Measurements from ENCODE around the gene TDRD10. TPM values are rescaled to one million over a fixed set of nuclear protein-coding genes. Genes with fewer than 3 reads are reported as not detected.

The TDRD10 gene
- total and polyA plus RNA-seq, 5 donors = 2.8 to 4.9 (median 3.4) TPM

GRCh38 chr1:154581766-154582165 is 79.7 kb downstream of the TDRD10 start:
- Histone ChIP-seq H3K4me3 (ENCODE audit: low read length) (no peak overlapping the region), H3K9me3 (ENCODE audit: control insufficient read depth, low read length) (no peaks in the 10 kb centered on the region), H3K4me1 (ENCODE audit: control insufficient read depth, insufficient read depth, low read length) (peaks cover 3% of the 10 kb centered on the region), H3K27me3 (ENCODE audit: control insufficient read depth, insufficient read depth) (no peaks in the 10 kb centered on the region), H3K27ac (ENCODE audit: low read length) (no peak overlapping the region)
- DNase-seq (no peak), ATAC-seq (no peak)
- intact Hi-C loops (cut with DNase I) = no loop called here
- 89% methylated on average over 3 of the region's 3 CpGs for WGBS

DNA sequence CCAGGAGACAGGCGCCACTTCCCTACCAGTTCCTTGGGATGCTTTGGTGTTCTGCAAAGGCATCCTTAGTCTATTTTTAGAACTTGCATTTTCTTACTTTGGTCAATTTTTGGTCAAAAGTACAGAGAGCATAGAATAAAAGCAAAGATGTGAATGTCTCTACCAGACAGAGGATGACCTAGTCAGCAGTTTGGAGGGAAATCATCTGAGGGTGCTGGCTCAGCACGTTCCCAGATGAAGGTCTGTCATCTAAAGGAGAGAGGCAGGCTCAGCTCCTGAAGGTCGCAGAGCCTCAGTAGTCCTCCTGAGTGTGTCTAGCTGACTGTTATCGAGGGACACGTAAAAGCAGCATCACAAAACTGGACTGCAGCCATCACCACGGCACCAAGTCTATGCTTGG is 80.9 kb downstream of the TDRD10 start:
- Histone ChIP-seq H3K27ac (ENCODE audit: low read length) (no peak overlapping the region), H3K4me3 (ENCODE audit: low read length) (no peak overlapping the region), H3K4me1 (ENCODE audit: control insufficient read depth, insufficient read depth, low read length) (no peaks in the 10 kb centered on the region), H3K9me3 (ENCODE audit: control insufficient read depth, low read length) (no peaks in the 10 kb centered on the region), H3K27me3 (ENCODE audit: control insufficient read depth, insufficient read depth) (no peaks in the 10 kb centered on the region)
- intact Hi-C loops (cut with DNase I) = no loop called here
- no peak for DNase-seq
- WGBS = 80% methylated on average over 6 of the region's 6 CpGs
- no peak for ATAC-seq

- Histone ChIP-seq H3K9me3 (ENCODE audit: control insufficient read depth, low read length) (no peaks in the 10 kb centered on the region), H3K27ac (ENCODE audit: low read length) (no peak overlapping the region), H3K27me3 (ENCODE audit: control insufficient read depth, insufficient read depth) (no peaks in the 10 kb centered on the region), H3K4me1 (ENCODE audit: control insufficient read depth, insufficient read depth, low read length) (no peaks in the 10 kb centered on the region), H3K4me3 (ENCODE audit: low read length) (no peak overlapping the region)
- ATAC-seq (peak in 1 of 2 donors; percentile 31), DNase-seq (no peak)
- intact Hi-C loops (cut with DNase I) = no loop called here
- WGBS = 31% methylated on average over 9 of the region's 9 CpGs
These were observed 81.8 kb downstream of the TDRD10 start for GRCh38 chr1:154583773-154584172.

DNA sequence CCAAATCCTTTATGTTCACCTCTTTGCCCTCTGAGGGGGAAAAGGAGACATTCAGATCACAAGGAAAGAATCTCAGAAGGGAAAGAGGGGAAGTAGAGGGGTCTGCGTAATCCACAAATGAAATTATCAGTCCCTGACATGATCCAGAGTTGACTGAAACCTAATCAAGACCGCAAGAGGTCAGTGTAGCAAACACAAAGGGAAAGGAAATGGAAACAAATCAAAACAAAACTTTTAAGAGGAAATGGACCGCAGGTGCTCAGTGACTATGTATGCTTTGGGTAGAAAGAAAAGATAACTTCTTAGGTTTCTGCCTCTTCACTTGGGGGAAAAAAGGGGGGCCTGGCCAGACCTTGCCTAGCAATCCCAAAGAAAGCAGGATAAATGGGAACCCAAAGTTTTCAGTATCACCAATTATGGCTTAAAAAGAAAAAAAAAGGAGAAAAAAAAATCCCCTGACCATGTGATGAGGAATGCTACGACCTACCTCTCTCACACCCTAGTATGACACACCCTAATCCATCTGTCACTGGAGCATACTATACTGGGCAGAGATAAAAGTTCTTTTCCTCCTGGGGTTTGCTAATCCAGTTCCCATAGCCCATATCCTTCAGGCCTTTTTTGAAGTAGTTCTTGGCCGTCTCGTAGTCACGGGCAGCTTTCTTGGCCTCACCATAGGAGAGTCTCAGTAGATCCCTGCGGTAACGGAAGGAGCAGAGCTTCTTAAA is 82.4 kb downstream of the TDRD10 start:
- Histone ChIP-seq H3K27me3 (ENCODE audit: control insufficient read depth, insufficient read depth) (no peaks in the 10 kb centered on the region), H3K9me3 (ENCODE audit: control insufficient read depth, low read length) (no peaks in the 10 kb centered on the region), H3K4me3 (ENCODE audit: low read length) (no peak overlapping the region)

DNA sequence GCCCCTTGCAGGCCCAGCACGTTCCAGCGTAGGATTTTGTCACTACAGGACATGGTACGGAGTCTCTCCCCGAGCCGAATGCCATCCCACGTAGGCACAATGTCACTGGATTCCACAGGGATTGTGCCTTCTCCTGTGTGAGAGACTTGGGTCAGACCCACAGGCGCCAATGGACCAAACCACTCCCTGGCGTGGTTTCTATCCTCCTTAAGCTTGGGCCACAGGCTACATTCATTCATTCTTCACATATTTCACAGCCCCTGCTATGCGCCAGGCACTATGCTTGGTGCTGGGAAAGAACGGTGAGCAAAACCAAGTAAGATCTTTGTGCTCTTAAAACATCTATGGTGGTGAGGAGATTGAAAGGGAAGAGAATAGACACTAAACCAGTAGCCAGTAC is 84.2 kb downstream of the TDRD10 start:
- intact Hi-C loops (cut with DNase I) = loop anchor here in 1 of 4 donors (5.0 kb wide), 1 partner anchor 56 kb away; no protein-coding TSS in a partner anchor

More for the DNA sequence above, 82.4 kb downstream of the TDRD10 start:
- no peaks in the 10 kb centered on the region for H3K4me1 ChIP-seq (ENCODE audit: control insufficient read depth, insufficient read depth, low read length)
- WGBS = 73% methylated on average over 9 of the region's 9 CpGs
- intact Hi-C loops (cut with DNase I) = no loop called here
- no peak overlapping the region for H3K27ac ChIP-seq (ENCODE audit: low read length)
- ATAC-seq (peak in 1 of 2 donors; percentile 31), DNase-seq (no peak)

DNA sequence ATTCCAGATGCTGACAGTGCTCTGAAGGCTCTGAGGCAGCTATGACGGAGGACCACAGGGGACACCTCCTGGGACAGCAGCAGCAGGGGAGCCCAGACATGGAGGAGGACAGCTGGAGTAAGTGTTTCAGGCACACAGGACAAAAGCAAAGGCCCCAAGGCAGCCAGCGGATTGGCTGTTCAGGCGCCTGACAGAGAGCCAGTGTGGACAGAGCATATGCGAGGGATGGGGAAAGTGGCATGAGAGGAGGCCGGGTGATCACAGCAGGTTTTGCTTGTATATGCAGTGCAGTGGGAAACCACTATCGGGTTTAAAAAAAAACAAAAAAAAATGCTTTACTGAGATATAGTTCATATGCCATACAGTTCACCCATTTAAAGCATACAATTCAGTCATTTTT is 84.6 kb downstream of the TDRD10 start:
- WGBS = 93% methylated on average over 6 of the region's 6 CpGs
- intact Hi-C loops (cut with DNase I) = loop anchor here in 1 of 4 donors (5.0 kb wide), 1 partner anchor 56 kb away; no protein-coding TSS in a partner anchor
- ATAC-seq (no peak), DNase-seq (no peak)
- H3K27ac ChIP-seq (ENCODE audit: low read length) = no peak overlapping the region
- H3K4me3 ChIP-seq (ENCODE audit: low read length) = no peak overlapping the region
- no peaks in the 10 kb centered on the region for H3K9me3 ChIP-seq (ENCODE audit: control insufficient read depth, low read length)
- no peaks in the 10 kb centered on the region for H3K4me1 ChIP-seq (ENCODE audit: control insufficient read depth, insufficient read depth, low read length)
- no peaks in the 10 kb centered on the region for H3K27me3 ChIP-seq (ENCODE audit: control insufficient read depth, insufficient read depth)

More for the DNA sequence above, 84.2 kb downstream of the TDRD10 start:
- no peak overlapping the region for H3K27ac ChIP-seq (ENCODE audit: low read length)
- no peaks in the 10 kb centered on the region for H3K9me3 ChIP-seq (ENCODE audit: control insufficient read depth, low read length)
- DNase-seq (no peak), ATAC-seq (no peak)
- no peaks in the 10 kb centered on the region for H3K4me1 ChIP-seq (ENCODE audit: control insufficient read depth, insufficient read depth, low read length)
- no peak overlapping the region for H3K4me3 ChIP-seq (ENCODE audit: low read length)
- H3K27me3 ChIP-seq (ENCODE audit: control insufficient read depth, insufficient read depth) = no peaks in the 10 kb centered on the region
- WGBS = 80% methylated on average over 10 of the region's 10 CpGs

DNA sequence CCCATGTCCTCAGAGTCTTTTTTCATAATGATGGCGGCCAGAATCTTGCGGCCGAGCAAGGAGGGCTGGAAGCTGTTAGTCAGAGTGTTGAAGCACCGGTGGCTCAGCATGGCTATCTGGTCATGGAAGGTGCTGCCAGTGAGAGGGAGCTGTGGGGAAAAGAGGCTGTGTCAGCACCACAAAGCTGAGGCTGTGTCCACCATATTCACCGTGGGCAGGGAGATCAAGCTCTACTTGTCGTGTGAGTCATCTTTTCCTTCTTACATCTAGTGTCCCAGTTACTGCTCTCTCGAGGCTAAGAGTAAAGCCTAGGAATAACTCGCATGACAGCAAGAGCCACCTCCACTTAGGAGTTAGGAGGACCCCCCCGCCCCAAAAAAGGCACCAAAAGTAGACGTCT is 87.8 kb downstream of the TDRD10 start:
- Histone ChIP-seq H3K4me1 (ENCODE audit: control insufficient read depth, insufficient read depth, low read length) (no peaks in the 10 kb centered on the region), H3K27ac (ENCODE audit: low read length) (no peak overlapping the region), H3K4me3 (ENCODE audit: low read length) (no peak overlapping the region), H3K27me3 (ENCODE audit: control insufficient read depth, insufficient read depth) (no peaks in the 10 kb centered on the region), H3K9me3 (ENCODE audit: control insufficient read depth, low read length) (no peaks in the 10 kb centered on the region)
- intact Hi-C loops (cut with DNase I) = loop anchor here in 1 of 4 donors (5.0 kb wide), 1 partner anchor 53 kb away; no protein-coding TSS in a partner anchor
- DNase-seq (no peak), ATAC-seq (no peak)
- WGBS = 74% methylated on average over 10 of the region's 10 CpGs

DNA sequence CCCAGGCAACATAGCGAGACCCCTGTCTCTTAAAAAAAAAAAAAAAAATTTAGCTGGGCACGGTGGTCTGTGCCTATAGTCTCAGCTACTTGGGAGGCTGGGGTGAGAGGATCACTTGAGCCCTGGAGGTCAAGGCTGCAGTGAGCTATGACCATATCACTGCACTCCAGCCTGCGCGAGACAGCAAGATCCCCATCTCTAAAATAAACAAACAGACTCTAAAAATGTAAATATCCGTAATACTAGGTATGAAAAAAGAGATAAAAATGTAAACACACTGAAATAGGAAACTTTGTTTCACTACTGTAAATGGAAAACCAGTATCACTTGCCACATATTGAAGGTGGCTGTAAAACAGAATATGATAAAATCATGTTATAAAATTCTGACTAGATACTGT is 88.7 kb downstream of the TDRD10 start:
- Histone ChIP-seq H3K9me3 (ENCODE audit: control insufficient read depth, low read length) (no peaks in the 10 kb centered on the region), H3K4me3 (ENCODE audit: low read length) (no peak overlapping the region), H3K27ac (ENCODE audit: low read length) (no peak overlapping the region), H3K27me3 (ENCODE audit: control insufficient read depth, insufficient read depth) (no peaks in the 10 kb centered on the region), H3K4me1 (ENCODE audit: control insufficient read depth, insufficient read depth, low read length) (no peaks in the 10 kb centered on the region)
- 85% methylated on average over 5 of the region's 5 CpGs for WGBS
- intact Hi-C loops (cut with DNase I) = no loop called here
- ATAC-seq = no peak
- no peak for DNase-seq

- intact Hi-C loops (cut with DNase I) = no loop called here
- DNase-seq = no peak
- no peaks in the 10 kb centered on the region for H3K27me3 ChIP-seq (ENCODE audit: control insufficient read depth, insufficient read depth)
- no peak overlapping the region for H3K4me3 ChIP-seq (ENCODE audit: low read length)
- WGBS = 94% methylated on average over 7 of the region's 7 CpGs
- H3K27ac ChIP-seq (ENCODE audit: low read length) = no peak overlapping the region
- no peak for ATAC-seq
- no peaks in the 10 kb centered on the region for H3K9me3 ChIP-seq (ENCODE audit: control insufficient read depth, low read length)
- no peaks in the 10 kb centered on the region for H3K4me1 ChIP-seq (ENCODE audit: control insufficient read depth, insufficient read depth, low read length)
These were observed 89.2 kb downstream of the TDRD10 start for GRCh38 chr1:154591206-154591605.

DNA sequence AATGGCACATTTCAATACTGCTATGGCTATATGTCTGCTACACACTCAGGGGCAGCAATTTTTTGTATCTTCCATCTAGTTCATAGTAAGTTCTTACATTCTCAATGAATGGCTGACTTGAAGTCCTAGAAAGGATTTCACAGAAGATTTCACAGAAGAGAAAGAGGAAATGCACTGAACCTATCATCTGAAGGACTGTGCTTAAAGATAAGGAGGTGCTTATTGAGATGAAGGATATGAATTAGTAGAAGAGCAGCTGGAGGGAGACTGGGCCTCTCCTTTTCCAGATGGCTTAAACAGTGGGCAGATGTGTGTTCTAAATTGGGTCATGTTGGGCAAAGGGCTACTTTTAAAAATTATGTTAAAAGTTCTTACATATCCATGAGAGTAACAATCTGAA is 91.4 kb downstream of the TDRD10 start:
- Histone ChIP-seq H3K4me1 (ENCODE audit: control insufficient read depth, insufficient read depth, low read length) (no peaks in the 10 kb centered on the region), H3K9me3 (ENCODE audit: control insufficient read depth, low read length) (no peaks in the 10 kb centered on the region), H3K27ac (ENCODE audit: low read length) (no peak overlapping the region), H3K4me3 (ENCODE audit: low read length) (no peak overlapping the region), H3K27me3 (ENCODE audit: control insufficient read depth, insufficient read depth) (no peaks in the 10 kb centered on the region)
- DNase-seq = no peak
- intact Hi-C loops (cut with DNase I) = no loop called here
- no peak for ATAC-seq

GRCh38 chr1:154594811-154595210 is 92.8 kb downstream of the TDRD10 start:
- intact Hi-C loops (cut with DNase I) = no loop called here
- H3K4me3 ChIP-seq (ENCODE audit: low read length) = no peak overlapping the region
- H3K4me1 ChIP-seq (ENCODE audit: control insufficient read depth, insufficient read depth, low read length) = peaks cover 2% of the 10 kb centered on the region
- no peak overlapping the region for H3K27ac ChIP-seq (ENCODE audit: low read length)
- ATAC-seq (no peak), DNase-seq (no peak)
- no peaks in the 10 kb centered on the region for H3K27me3 ChIP-seq (ENCODE audit: control insufficient read depth, insufficient read depth)
- no peaks in the 10 kb centered on the region for H3K9me3 ChIP-seq (ENCODE audit: control insufficient read depth, low read length)
- WGBS = 84% methylated on average over 7 of the region's 7 CpGs

- DNase-seq (no peak), ATAC-seq (no peak)
- intact Hi-C loops (cut with DNase I) = no loop called here
- 84% methylated on average over 1 of the region's 1 CpG for WGBS
- no peak overlapping the region for H3K4me3 ChIP-seq (ENCODE audit: low read length)
- H3K4me1 ChIP-seq (ENCODE audit: control insufficient read depth, insufficient read depth, low read length) = peaks cover 2% of the 10 kb centered on the region
- H3K27ac ChIP-seq (ENCODE audit: low read length) = no peak overlapping the region
- no peaks in the 10 kb centered on the region for H3K27me3 ChIP-seq (ENCODE audit: control insufficient read depth, insufficient read depth)
- H3K9me3 ChIP-seq (ENCODE audit: control insufficient read depth, low read length) = no peaks in the 10 kb centered on the region
These were observed 93.6 kb downstream of the TDRD10 start for GRCh38 chr1:154595621-154596020.
